HG03521 (cell line): ENCODE measurements around the gene APELA.
A peak's percentile ranks its signal among the peaks of the same experiment; 100 is the strongest.
"Not testable (repeated sequence)": the region's sequence is repeated elsewhere in the genome, so short reads cannot be mapped to it uniquely, and the experiment has no call there.

Experiments used
- ATAC-seq: cut with Tn5 transposase; IDR thresholded peaks from one replicate; pipeline ENCODE4 v1.9.1; 2021; ENCODE audit warnings: mild to moderate bottlenecking, moderate library complexity; ENCODE audit not compliant: unreplicated experiment

The APELA gene

DNA sequence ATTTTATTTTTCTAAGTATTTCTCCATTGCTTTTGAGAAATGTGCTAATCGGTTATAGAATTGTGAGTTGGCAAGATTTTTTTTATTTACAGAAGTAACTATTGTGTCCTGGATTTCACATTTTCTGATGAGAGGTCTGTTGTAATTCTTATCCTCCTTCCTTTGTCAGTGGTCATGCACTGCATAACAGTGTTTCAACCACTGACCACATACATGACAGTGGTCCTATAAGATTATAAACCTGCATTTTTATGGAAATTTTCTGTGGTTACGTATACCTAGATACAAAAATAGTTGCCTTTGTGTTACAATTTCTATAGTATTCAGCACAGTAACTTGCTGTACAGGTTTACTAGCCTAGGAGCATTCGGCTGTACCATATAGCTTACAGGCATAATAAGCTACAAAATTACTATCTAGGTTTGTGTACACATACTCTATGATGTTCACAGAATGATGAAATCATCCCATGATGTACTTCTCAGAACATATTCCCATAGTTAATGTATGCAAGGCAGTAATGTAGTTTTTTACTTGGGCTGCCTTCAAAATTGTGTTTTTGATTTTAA is 47.8 kb downstream of the APELA start:
- no peak for ATAC-seq

DNA sequence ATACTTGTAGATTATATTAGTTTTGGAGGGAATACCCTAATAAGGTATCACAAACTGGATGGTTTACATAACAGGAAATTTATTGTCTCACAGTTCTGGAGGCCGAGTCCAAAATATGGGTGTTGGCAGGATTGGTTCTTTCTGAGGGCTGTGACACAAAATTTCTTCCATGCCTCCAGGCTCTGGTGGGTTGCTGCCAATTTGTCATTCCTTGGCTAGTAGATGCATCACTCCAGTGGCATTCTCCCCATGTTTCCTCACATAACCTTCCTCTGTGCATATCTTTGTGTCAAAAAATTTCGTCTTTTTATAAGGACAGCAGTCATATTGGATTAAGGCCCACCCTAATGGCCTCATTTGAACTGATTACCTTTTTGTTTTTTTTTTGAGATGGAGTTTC is 49.3 kb downstream of the APELA start:
- ATAC-seq, result no peak

DNA sequence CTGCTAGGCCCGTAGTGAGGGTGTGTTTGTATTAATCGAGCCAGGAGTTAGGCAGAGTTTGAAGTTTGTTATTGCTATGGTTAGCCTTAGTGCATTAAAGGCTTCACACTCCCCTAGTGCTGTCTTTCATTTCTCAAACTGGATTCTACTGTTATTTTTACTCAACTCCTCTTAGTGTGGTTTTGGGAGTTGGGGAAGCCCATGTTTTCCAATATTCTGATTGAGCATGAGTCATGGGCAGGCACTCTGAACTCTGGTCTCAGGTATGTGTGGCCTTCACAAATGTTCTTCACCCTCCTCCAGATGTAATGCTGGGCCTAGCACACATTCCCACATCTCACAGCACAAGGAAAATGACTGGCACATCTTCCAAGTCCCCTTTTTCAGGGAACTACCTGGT is 50.1 kb downstream of the APELA start:
- ATAC-seq, result not testable (repeated sequence)

DNA sequence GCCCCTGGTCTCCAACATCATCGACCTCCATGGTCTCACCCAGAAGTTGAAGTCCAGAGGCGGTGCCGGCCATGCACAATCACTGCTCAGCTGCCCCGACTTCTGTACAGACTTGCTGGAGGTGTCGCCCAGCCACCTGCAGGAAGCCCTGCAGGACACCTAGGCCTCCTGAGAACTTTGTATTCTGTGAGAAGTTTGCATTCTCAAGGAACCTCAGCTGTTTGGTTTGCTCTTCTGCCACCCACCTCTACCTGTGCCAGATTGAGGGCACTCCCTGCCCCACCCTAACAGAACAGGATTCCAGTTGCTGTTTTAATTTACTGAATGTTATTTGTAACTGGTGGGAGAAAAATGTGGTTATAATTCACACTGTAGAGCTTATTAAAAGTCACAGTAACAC is 53.7 kb downstream of the APELA start:
- no peak for ATAC-seq

DNA sequence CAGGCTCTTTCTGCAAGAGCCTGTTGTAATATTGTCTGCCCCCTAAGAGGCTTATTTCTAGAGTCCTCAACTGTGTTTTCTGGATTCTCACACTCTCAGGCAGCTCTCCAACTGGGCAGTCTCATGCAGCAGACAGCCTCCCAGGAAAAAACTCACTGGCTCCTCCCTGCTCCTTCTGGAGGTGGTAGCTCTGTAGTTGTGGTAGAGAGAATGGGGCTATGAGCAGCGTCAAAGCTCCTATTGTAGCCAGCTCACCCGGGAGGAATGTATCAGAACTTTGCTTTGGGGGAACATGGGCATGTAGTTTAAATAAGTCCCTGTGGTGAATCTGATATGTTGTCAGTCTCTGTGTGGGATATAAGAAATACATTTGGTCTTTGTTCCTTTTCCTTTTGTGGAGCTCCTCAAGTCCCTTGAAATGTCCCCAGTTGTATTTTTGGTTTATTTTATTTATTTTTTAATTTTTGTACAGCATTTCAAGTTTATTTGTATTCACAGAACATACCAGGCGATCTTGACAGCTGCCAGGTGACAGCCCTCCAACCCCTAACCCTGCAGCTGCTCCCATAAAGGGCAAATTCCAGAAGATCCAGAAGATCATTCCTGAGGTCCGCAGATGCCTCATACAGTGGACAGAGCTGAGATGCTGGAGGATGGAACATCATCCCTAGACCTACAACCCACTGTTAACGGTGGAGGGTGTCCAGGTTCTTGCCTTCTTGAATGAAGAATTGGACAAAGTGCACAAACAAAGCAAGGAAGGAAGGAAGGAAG is 54.8 kb downstream of the APELA start:
- ATAC-seq, result no peak

DNA sequence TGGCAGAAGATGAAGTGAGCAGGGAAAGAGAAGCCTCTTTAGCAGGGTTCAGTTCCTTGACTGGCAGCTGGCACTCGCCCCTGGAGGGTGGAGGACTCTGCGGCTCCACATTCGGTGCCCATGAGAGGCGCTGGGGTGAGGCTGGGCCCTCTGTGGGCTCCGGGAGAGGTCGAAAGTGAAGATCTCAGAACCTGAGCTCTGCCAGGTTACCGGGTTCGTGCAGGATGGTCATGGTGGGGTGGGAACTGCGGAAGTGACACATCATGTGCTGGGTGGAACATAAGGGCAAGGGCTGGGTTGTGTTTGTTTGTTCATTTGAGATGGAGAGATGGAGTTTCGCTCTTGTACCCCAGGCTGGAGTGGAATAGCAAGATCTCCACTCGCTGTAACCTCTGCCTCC is 56.3 kb downstream of the APELA start:
- ATAC-seq, result no peak

DNA sequence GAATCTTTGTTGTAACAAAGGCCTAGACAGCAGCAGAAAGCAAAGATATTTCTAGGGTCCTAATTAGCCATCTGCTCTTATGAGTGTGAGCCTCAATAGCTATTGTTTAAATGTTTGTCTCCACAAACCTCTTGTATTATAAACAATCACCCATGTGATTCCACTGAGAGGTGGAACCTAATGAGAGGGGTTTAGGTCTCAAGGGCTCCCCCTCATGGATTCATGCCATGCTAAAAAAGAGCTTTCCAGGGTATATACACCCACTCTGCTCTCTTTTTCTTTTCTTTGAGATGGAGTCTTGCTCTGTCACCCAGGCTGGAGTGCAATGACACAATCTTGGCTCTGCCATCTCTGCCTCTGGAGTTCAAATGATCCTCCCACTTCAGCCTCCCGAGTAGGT is 58.4 kb downstream of the APELA start:
- peak; percentile 52 for ATAC-seq

DNA sequence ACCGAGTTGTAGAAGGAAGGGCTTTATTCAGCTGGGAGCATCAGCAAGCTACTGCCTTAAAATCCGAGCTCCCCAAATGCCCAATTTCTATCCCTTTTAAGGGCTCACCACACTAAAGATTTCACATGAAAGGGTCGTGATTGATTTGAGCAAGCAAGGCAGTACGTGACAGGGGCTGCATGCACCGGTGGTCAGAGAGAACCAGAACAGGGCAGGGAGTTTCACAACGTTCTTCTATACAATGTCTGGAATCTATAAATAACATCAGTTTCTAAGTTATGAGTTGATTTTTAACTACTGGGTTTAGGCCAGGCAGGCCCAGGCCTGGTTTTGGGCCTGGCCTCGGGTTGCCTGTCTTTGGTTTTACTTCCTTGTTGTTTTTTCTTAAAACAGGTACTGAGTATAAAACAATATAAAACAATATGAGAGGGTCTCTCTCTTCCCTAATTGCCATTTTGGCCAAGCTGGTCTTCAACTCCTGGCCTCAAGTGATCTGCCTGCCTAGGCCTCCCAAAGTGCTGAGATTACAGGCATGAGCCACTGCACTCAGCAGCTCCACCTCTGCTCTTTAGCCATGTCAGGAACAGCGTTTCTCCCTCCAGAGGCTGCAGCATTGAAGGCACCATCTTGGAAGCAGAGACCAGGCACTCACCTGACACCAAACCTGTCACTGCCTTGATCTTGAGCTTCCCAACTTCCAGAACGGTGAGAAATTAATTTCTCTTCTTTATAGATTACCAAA is 59.1 kb downstream of the APELA start:
- ATAC-seq, result peak; percentile 54

DNA sequence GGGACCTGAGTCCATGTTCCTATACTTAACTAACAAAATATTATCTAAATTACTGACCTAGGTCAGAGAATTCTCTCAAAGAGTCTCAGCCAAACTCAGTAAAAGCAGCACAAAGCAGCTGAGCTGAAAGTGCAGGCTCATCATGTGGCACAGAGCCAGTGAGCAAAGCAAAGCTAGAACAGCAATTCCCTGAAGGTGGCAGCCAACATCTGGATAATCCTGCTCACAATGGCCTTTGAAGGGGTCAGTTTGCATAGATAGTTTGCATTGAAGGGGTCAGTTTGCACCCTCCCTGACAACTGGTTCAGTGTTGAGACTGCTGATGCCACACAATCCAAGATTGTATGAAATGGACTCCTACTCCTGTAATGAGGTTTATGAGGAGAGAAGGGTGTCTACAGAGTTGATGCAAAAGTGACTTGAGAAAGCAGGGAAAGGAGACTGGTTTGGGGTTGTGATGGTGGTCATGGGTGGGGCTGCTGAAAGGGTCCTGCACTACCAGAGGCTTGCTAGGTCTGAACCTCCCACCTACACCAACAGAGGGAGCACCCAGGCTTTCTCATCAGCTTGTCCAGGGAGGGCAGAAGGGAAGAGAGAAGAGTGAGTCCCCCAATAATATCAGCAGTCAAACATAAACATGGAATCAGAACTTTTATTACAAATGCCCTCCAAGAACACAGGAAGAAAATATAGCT is 60.7 kb downstream of the APELA start:
- peak; percentile 65 for ATAC-seq

DNA sequence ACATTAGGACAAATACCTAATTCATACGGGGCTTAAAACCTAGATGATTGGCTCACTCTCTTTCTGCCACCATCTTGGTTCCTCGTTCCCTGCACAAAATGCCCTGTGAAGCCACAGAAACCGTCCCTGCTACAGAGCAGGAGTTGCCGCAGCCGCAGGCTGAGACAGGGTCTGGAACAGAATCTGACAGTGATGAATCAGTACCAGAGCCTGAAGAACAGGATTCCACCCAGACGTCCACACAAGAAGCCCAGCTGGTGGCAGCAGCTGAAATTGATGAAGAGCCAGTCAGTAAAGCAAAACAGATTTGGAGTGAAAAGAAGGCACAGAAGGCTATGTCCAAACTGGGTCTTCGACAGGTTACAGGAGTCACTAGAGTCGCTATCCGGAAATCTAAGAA is 66.2 kb downstream of the APELA start:
- ATAC-seq, result no peak

DNA sequence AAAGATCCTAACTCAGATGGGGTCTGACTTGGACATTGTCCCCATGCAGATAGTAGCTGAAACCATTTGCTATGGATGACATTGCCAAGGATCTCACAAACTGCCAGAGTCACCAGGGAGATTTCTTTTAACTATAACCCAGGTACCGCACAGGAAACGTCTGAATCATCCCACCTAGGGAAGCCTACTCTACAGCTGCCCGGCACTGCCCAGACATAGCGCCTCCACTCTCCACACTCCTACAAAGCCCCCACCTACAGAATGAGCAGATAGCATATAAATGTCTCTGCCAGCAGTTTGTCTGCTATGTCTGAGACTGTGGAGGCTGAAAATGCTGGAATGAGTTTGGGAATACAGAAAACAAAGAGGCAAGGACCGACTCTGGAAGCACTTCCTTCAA is 68.2 kb downstream of the APELA start:
- no peak for ATAC-seq

DNA sequence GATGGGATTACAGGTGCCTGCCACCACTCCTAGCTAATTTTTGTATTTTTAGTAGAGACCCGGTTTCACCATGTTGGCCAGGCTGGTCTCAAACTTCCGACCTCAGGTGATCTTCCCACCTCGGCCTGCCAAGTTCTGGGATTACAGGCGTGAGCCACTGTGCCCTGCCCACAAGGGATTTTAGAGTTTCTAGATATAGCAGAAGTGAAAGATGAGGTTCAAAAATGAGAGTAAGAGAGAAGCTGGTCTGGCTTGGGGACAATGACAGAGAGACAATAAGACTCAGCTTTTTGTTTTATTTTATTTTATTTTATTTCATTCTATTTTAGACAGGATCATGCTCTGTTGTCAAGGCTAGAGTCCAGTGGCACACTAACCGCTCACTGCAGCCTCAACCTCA is 69.8 kb downstream of the APELA start:
- no peak for ATAC-seq
